HepG2 (cell line): ENCODE data around the gene NDUFB11. TPM values are rescaled to one million over a fixed set of nuclear protein-coding genes. Genes with fewer than 3 reads are reported as not detected.

Experiments used
- ARID4A ChIP-seq: sonication (generic); formaldehyde crosslinking; IDR thresholded peaks from 2 replicates; pipeline ENCODE4 v1.5.0; 2020; ENCODE audit warnings: mild to moderate bottlenecking, missing genetic modification reagents, borderline replicate concordance
- CBFB ChIP-seq: sonication (generic); formaldehyde crosslinking; IDR thresholded peaks from 2 replicates; pipeline ENCODE4 v1.4.0; 2020; ENCODE audit warnings: missing genetic modification reagents
- DMAP1 ChIP-seq: IDR thresholded peaks from 2 replicates; pipeline ENCODE4 v1.6.1; 2016
- DRAP1 ChIP-seq: IDR thresholded peaks from 2 replicates; pipeline ENCODE4 v1.6.1; 2016; ENCODE audit warnings: missing genetic modification reagents, missing compliant biosample characterization
- GABPA ChIP-seq, 2 experiments: IDR thresholded peaks; 2 replicates each; pipeline ENCODE4 v1.6.1; 2011 to 2016; ENCODE audit warnings: low read depth in 2 of 2, low read length in 1 of 2, missing biosample characterization in 1 of 2, missing genetic modification characterization in 1 of 2
- GTF3A ChIP-seq: sonication (generic); formaldehyde crosslinking; conservative IDR thresholded peaks from 2 replicates; pipeline ENCODE4 v1.4.0; 2020; ENCODE audit warnings: mild to moderate bottlenecking, missing genetic modification reagents
- PAXIP1 ChIP-seq: sonication (generic); formaldehyde crosslinking; conservative IDR thresholded peaks from 2 replicates; pipeline ENCODE4 v1.4.0; 2020; ENCODE audit warnings: mild to moderate bottlenecking, missing genetic modification reagents, moderate library complexity
- PRDM10 ChIP-seq: sonication (generic); formaldehyde crosslinking; IDR thresholded peaks from 2 replicates; pipeline ENCODE4 v1.4.0; 2020; ENCODE audit warnings: low read depth, missing genetic modification reagents
- RBM39 ChIP-seq: fragments of 200-400 bp; formaldehyde crosslinking; IDR thresholded peaks from one replicate; pipeline ENCODE4 v1.6.1; 2018; ENCODE audit warnings: antibody characterized with exemption, mild to moderate bottlenecking, low read depth, low read length; ENCODE audit not compliant: poor library complexity, severe bottlenecking
- SMARCC2 ChIP-seq: fragments of 450-650 bp; IDR thresholded peaks from 2 replicates; pipeline ENCODE4 v1.6.1; 2017; ENCODE audit warnings: antibody characterized with exemption, mild to moderate bottlenecking
- ZEB1 ChIP-seq: IDR thresholded peaks from 2 replicates; pipeline ENCODE4 v1.6.1; 2012; ENCODE audit warnings: mild to moderate bottlenecking, low read depth, inconsistent platforms; ENCODE audit not compliant: insufficient replicate concordance
- ZFP41 ChIP-seq: sonication (generic); formaldehyde crosslinking; IDR thresholded peaks from 2 replicates; pipeline ENCODE4 v1.4.0; 2020; ENCODE audit warnings: mild to moderate bottlenecking, missing genetic modification reagents, borderline replicate concordance
- ZKSCAN1 ChIP-seq: fragments of 150-350 bp; IDR thresholded peaks from 2 replicates; pipeline ENCODE4 v1.6.1; 2014; ENCODE audit warnings: low read length
- ZNF530 ChIP-seq: sonication (generic); formaldehyde crosslinking; IDR thresholded peaks from 2 replicates; pipeline ENCODE4 v1.5.0; 2020; ENCODE audit warnings: low read depth, mild to moderate bottlenecking, missing genetic modification reagents
- ZNF670 ChIP-seq: sonication (generic); formaldehyde crosslinking; IDR thresholded peaks from 2 replicates; pipeline ENCODE4 v1.8.0; 2022; ENCODE audit warnings: mild to moderate bottlenecking, missing genetic modification reagents, borderline replicate concordance
- ZNF746 ChIP-seq: sonication (generic); formaldehyde crosslinking; IDR thresholded peaks from 2 replicates; pipeline ENCODE4 v1.8.0; 2022; ENCODE audit warnings: mild to moderate bottlenecking, missing genetic modification reagents
- polyA plus RNA-seq, 8 experiments: library from polyadenylated mRNA; depleted of rRNA in 3 of 8; stranded (reverse) in 7 of 8; unstranded in 1 of 8; fragments of >200 nt; fragmentation: Illumina TruSeq in 4 of 8; extraction: Trizol in 4 of 8; gene quantifications; 2 replicates each; pipeline versions ENCODE4 v1.2.1 to v1.2.3, GENCODE V29; 2011 to 2016; ENCODE audit warnings: low read depth in 4 of 8, missing spikeins in 1 of 8, mixed read lengths in 1 of 8; ENCODE audit not compliant: insufficient read depth in 1 of 8
- total RNA-seq, 5 experiments: library from RNA; depleted of rRNA; stranded (reverse); fragments of >200 nt; fragmentation: Illumina TruSeq; extraction: Trizol; gene quantifications; 2 replicates each; pipeline ENCODE4 v1.2.3, GENCODE V29; 2016; ENCODE audit warnings: low read depth in 1 of 5

NDUFB11 gene
- total and polyA plus RNA-seq, 2 of the 13 experiments (the other 11 are each of a cell fraction or from before 2014, with no cell fraction given): 46.6 to 100 TPM

- TF ChIP-seq PRDM10 (CRISPR knock-in tag): no peak
- no peak for TF ChIP-seq ZNF746
- peak; percentile 74; the same call in 1 of the 2 replicates for TF ChIP-seq DRAP1
- 0 out of 2 replicates have a peak, but pooled peaks have one; percentile 29 for TF ChIP-seq DMAP1 (CRISPR knock-in tag)
- no peak for TF ChIP-seq GTF3A (CRISPR knock-in tag)
- peak; percentile 74; the same call in 1 of the 2 replicates for TF ChIP-seq ARID4A (CRISPR knock-in tag)
- TF ChIP-seq CBFB (CRISPR knock-in tag): no peak
- no peak for TF ChIP-seq ZEB1
- TF ChIP-seq ZFP41: no peak
- TF ChIP-seq SMARCC2: no peak
- TF ChIP-seq ZNF530 (CRISPR knock-in tag): no peak
- TF ChIP-seq GABPA (IDR thresholded peaks at IDR 0.05; ENCODE audit: low read depth, low read length): peak; percentile 22; the same call in 1 of the 2 replicates
- TF ChIP-seq GABPA (CRISPR knock-in tag; IDR thresholded peaks at IDR 0.05; ENCODE audit: low read depth): peak; percentile 73
- no peak for TF ChIP-seq ZKSCAN1
- TF ChIP-seq RBM39: no peak
- no peak for TF ChIP-seq ZNF670 (CRISPR knock-in tag)
- TF ChIP-seq PAXIP1 (CRISPR knock-in tag): no peak
Observed at GRCh38 chrX:47129157-47129898, 15.2 kb downstream of the NDUFB11 start (continued).
